Measurements from ENCODE around the gene CHRNA5.
"Not testable (repeated sequence)": the region's sequence is repeated elsewhere in the genome, so short reads cannot be mapped to it uniquely, and the experiment has no call there.

CHRNA5 gene

GRCh38 chr15:78550815-78551214, 14.5 kb upstream of the CHRNA5 start:
- H3K27ac ChIP-seq, result no peak overlapping the region
- TF ChIP-seq, protein P1, sequence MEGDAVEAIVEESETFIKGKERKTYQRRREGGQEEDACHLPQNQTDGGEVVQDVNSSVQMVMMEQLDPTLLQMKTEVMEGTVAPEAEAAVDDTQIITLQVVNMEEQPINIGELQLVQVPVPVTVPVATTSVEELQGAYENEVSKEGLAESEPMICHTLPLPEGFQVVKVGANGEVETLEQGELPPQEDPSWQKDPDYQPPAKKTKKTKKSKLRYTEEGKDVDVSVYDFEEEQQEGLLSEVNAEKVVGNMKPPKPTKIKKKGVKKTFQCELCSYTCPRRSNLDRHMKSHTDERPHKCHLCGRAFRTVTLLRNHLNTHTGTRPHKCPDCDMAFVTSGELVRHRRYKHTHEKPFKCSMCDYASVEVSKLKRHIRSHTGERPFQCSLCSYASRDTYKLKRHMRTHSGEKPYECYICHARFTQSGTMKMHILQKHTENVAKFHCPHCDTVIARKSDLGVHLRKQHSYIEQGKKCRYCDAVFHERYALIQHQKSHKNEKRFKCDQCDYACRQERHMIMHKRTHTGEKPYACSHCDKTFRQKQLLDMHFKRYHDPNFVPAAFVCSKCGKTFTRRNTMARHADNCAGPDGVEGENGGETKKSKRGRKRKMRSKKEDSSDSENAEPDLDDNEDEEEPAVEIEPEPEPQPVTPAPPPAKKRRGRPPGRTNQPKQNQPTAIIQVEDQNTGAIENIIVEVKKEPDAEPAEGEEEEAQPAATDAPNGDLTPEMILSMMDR (IDR thresholded peaks at IDR 0.05), result no peak
- no peak for TF ChIP-seq ZFX (IDR thresholded peaks at IDR 0.05; ENCODE audit: borderline replicate concordance)

GRCh38 chr15:78551902-78552301, 13.4 kb upstream of the CHRNA5 start:
- TF ChIP-seq, protein P1 (IDR thresholded peaks at IDR 0.05), result no peak
- TF ChIP-seq ZFX (IDR thresholded peaks at IDR 0.05; ENCODE audit: borderline replicate concordance), result no peak
- no peak overlapping the region for H3K27ac ChIP-seq

GRCh38 chr15:78552597-78552996, 12.7 kb upstream of the CHRNA5 start:
- H3K27ac ChIP-seq, result no peak overlapping the region
- TF ChIP-seq ZFX (IDR thresholded peaks at IDR 0.05; ENCODE audit: borderline replicate concordance), result no peak
- TF ChIP-seq, protein P1 (IDR thresholded peaks at IDR 0.05), result no peak

DNA sequence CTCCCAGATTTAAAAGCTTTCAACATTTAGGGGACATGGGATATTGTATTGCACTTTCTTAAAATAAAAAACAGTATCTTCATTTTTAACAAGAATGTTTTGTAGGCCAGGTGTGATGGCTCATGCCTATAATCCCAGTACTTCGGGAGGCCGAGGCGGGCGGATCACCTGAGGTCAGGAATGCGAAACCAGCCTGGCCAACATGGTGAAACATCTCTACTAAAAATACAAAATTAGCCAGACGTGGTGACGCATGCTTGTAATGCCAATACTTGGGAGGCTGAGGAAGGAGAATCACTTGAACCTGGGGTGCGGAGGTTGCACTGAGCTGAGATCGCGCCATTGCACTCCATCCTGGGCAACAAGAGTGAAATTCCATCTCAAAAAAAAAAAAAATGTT, 5.1 kb upstream of the CHRNA5 start:
- not testable (repeated sequence) for H3K27ac ChIP-seq

DNA sequence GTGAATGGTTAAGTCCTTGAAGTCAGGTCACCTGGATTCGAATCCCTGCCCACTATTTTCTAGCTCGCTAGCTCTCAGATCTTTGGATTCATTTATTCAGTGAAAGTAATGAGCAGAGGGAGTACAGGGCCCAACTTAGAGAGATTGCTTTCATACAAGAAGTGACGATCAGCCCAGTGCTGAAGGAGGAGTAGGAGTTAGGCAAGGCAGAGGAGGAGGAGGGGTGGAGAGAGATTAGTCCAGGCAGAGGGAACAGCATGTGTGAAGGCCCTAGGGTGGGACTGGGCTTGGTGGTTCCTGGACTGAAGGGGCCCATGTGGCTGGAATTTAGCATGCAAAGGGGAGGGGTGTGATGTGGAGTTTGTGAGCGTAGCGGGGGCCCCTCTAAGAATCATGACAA, 3.8 kb upstream of the CHRNA5 start:
- TF ChIP-seq ZFX (IDR thresholded peaks at IDR 0.05; ENCODE audit: borderline replicate concordance), result no peak
- TF ChIP-seq, protein P1 (IDR thresholded peaks at IDR 0.05), result no peak
- no peak overlapping the region for H3K27ac ChIP-seq

DNA sequence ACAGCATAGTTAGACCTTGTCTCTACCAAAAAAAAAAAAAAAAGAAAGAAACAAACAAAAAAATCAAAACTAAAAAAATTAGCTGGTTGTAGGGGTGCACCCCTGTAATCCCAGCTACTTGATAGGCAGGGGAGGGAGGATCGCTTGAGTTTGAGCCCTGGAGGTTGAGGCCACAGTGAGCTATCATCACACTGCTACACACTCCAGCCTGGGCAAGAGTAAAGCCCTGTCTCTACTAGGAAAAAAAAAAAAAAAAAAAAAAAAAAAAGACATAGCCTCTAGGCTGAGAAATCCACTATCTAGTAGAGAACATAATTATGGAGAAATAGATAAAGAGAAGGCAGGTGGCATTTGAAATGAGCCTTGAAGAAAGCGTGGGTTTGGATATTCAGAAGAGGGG, 2.2 kb upstream of the CHRNA5 start:
- TF ChIP-seq, protein P1 (IDR thresholded peaks at IDR 0.05), result no peak
- TF ChIP-seq ZFX (IDR thresholded peaks at IDR 0.05; ENCODE audit: borderline replicate concordance), result no peak
- no peak overlapping the region for H3K27ac ChIP-seq

DNA sequence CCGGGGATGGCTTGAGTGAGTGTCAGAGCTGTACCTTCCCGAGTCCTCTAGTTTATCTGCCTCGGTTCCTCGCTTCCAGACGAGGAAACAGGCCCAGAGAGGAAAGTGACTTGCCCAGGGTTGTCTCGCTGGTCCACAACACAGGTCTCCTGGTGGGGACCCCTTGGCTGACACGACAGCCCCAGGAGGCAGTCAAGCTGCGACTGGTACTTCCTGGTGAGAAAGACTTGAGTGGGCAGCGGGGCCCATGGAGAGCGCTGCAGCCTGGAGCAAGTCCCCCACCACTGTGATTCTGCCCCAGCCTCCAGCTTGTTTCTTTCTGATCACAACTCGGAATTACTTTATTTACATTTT, 600 bp upstream of the CHRNA5 start:
- TF ChIP-seq, protein P1 (IDR thresholded peaks at IDR 0.05), result no peak
- no peak for TF ChIP-seq ZFX (IDR thresholded peaks at IDR 0.05; ENCODE audit: borderline replicate concordance)
- H3K27ac ChIP-seq, result peak overlapping the region; percentile 85

DNA sequence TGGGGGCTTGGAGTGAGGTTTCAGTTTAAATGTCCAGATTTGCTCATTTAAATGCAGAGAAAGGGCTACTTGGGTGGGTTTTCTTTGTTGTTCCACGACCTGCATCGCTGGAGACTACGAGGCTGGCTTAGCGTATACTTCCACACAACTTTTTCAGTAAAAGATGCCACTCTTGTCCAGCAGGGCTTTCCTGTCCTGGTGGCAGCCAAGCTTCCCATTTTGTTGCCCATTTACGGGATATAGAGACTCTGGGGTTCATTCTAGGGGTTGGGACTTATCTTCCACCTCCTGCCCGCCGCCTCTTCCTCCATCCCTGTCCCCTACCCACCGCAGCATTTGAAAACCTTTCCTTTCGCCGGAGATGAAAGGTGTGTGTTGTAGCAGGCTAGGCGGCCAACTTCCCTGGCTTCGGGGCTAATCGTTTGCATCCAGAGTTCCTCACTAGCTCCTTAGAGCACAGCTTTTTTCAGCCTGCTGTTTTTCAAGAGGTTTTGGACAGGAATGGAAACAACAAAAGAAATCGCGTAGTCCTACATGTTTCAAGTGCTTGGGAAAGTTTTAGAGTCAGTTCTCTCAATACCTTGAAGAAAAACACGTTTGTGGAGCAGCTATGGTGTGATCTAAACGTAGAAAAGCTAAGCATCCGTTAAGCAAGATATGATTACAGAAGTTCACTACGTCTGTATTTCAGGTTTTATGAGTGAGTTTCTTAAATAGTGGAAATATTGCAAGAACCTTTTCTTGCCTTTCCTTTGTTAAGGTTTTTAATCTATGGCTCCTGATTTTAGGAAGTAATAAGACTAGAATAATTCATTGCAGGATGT, 843 bp downstream of the CHRNA5 start:
- TF ChIP-seq, protein P1 (IDR thresholded peaks at IDR 0.05), result no peak; the same call in 1 of the 2 replicates
- no peak for TF ChIP-seq ZFX (IDR thresholded peaks at IDR 0.05; ENCODE audit: borderline replicate concordance)
- peak overlapping the region; percentile 85 for H3K27ac ChIP-seq

Measured in 22Rv1 (cell line).